Hindlimb muscle (tissue), 1 donor: ENCODE measurements around the gene AQP6. TPM values are rescaled to one million over a fixed set of nuclear protein-coding genes. Genes with fewer than 3 reads are reported as not detected.

ENCODE experiments used
- DNase-seq: peaks from one replicate; pipeline ENCODE4 v3.0.0-alpha.2; 2013
- polyA plus RNA-seq: library from polyadenylated mRNA; unstranded; fragments of 120-200 nt; gene quantifications from one replicate; pipeline ENCODE4 v1.2.1, GENCODE V29; 2013; ENCODE audit not compliant: insufficient read length

The AQP6 gene
- polyA plus RNA-seq, 1 donor, result 0.09 TPM

DNA sequence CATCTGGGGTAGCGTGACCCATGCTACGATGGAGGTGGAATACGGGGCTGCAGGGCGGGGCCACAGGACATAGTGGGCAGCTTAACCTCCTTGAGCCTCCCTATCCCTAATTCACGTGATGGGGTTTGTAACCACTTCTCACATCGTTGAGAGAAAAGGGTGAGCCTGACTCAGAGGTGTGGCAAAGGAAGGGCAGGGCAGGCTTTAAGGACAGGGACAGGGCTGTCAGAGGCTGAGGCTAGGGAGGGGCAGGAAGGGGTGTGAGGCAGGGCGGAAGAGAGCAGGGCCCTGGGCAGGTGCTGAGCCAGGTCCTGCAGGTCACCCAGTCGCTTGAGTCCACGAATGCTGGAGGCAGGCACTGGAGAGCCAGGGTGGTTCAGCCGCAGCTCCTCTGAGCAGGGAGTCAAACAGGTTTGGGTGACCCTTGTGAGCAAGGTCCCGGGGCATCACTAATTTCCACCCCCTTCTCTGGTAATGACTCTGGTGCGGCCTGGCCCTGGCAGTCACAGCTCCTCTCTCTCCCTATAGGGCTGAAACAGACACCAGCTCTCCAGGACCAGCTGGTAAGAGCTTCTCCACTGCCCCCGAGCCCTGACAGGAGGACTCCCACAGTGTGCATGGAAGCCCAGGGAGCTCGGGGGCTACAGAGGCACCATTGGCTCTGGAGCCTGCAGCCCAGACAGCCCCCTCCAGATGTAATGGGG lies 29.7 kb upstream of the AQP6 start:
- no peak for DNase-seq

DNA sequence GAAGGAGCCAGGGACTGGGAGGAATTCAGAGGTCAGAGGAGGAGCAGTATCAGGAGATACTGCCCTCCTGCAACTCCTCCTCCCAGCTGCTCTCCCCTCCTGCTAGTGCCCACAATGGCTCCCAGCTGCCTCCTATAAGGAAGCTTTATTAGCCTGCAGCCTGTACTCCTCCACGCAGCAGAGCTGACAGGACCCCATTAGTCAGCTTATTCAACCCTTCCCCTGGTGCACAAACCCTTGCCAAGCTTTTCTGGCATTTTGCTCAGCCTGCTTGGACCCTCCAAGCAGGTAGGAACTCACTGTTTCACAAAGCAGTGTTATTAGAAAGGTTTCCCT lies 29.2 kb upstream of the AQP6 start:
- no peak for DNase-seq

DNA sequence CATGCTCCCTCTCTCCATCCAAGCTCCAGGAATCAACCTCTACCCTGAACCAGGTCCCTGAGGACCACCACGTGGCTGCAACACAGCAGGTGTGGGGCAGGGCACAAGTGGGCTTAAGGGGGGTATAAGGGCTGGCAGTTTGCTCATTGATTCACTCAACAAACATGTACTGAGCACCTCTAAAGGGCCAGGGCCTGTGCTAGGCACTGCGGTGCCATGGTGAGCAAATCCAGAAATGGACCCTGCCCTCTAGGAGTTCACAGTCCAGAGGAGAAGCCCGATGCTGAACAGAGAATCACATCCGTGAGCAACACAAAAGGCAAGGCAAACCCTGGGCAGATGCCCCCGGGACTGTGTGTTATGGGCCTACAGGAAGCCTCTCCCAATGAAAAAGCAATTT lies 28.7 kb upstream of the AQP6 start:
- no peak for DNase-seq

DNA sequence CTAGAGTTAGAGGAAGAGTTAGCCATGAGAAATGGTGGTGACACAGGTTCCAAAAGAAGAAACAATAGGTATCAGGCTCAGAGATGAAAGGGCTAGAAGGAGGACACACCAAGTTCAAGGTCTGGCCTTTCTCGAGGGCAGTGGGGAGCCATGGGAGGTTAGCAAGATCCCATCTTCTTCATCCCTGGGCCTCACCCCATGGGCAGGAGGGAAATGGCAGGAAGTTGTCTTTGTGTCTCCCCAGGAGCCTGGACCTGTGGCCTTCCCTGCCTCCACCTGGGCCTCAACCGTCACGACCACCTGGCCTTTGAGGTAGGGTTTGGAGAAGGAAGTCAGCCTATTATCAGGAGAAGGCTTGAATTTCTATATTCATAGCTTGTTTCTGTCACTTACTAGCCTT lies 28.0 kb upstream of the AQP6 start:
- DNase-seq, result no peak

DNA sequence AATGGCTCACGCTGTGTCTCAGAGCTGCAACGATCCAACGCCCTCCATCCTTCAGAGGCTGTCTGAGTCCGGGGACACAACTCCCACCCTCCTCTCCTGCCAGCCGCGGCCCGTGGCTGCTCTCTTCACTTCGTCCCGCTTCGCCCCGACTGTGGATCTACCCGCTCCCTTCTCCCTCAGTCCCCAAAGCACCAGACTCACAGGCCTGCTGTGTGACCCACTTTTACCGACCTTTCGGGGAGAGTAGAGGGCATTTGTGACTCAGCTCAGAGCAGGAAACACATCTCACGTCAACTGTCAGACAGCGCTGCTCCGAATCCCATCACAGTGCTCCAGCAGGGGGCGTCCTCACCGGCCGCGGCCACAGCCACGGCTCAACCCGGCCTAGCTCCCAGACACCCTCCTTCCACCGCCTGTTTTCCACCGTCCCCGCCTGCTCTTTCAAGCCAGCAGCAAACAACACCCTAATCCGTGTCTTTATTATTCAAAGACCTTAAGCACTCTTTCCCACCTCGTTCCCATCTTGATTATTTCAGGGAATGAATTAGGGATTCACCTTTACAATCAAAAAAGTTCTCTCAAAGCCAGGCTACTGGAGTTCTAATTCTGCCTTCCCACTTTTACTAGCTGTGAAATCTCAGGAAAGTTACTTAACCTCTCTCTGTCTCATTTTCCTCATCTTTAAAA lies 27.2 kb upstream of the AQP6 start:
- peak; percentile 81 for DNase-seq

DNA sequence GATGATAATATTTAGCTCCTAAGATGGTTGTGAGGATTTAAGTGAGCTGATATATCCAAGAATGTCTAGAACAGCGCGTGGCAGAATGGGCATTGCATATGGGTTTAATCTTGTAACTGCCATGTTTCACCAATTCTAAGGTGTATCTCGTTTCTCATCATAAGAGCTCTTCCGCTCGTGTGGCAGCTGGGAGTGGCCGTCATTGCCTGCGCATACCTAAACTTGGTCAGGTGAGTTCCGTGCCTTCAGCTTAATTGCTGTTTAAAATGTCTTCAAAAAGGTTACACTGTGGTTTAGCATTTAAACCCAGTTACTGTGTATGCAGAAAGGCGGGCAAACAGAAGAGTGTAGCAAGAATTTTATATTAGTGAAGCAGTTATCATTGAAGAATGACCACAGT lies 26.7 kb upstream of the AQP6 start:
- no peak for DNase-seq

DNA sequence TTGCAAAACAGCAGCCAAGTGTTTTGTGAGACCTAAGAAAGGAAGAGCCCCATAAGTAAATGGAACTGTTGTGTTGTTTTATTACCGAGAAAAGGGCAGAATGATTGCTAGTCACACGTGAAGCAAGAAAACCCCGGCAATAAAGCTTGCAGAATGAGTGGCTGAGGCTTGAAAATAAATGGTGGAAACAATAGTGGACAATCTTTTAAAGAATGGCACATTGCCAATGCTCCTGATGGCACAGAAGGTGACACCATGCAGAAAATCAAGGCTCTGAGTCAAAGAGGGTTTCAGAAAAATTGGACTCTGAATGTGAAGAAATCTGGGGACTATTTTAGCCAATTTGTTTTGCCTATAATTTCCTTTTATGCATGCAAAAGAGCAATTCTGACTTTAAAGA lies 26.2 kb upstream of the AQP6 start:
- no peak for DNase-seq

DNA sequence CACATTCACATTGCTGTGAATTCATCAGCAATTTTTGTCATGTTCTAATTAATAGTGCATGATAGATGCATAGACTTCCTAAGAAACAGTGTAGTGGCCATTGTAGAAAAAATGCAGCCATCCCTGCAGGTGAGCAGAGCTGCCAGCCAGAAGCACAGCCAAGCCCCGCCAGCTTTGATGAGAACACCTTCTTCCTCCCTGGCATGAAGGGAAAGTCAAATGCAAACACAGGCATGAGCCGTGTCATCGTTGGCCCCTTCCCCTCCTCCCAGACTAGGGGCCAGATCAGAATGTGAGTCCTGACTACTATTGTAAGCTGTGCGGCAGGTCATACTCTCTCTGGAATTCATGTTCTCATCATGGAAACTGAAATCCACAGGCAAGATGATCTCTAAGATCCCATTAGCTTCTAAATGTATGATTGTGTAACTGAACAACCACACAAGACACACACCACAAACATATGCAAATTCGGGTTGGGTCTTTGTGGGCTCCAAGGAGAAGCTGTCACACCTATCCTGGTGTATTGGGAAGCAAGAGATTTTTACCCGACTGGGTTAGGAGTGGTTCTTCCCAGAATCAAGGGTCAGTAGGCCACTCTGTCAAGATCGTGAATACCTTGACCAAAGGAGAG lies 25.0 kb upstream of the AQP6 start:
- DNase-seq, result no peak

DNA sequence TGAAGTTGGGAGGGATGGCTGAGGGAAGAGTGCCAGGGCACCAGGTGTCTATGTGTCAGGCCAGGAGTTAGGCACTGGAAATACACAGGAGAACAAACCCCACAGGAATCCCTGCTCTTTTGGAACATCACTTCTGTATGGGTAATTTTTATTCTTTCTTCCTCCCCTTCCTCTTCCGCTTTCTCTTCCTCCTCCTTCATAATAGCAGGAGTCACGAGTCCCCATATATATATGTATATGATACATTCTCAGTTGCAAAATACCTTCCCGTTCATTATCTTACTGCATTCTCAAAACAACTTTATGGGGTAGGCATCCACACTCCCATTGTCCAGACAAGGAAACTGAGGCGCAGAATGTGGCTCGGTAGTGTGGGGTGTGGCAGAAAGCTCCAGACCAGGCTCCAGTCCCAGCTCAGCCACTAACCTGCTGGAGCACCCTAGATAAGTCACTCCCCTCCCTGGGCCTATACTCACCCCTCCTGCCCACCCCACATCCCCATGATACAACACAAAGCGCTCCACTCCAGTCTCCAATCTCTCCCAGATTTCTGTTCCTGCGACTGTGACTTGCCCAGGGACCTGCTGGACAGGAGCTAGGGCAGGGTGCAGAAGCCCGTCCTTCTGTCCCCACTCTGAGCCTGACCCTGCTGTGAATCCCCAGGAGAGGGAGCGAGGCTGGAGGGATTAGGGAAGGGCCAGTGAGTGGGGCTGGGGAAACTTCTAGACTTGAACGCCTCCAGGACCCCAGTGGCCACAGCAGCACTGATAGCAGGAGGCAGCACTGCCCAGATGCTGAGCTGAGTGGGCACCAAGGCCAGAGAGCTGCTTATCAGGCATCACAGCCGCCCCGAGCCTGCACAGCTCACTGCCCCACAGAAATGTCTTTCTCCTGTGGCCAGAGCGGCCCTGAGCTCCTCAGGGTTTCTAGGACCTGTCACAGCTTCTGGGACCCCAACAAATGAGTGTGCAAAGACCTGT lies 23.6 kb upstream of the AQP6 start:
- no peak for DNase-seq

DNA sequence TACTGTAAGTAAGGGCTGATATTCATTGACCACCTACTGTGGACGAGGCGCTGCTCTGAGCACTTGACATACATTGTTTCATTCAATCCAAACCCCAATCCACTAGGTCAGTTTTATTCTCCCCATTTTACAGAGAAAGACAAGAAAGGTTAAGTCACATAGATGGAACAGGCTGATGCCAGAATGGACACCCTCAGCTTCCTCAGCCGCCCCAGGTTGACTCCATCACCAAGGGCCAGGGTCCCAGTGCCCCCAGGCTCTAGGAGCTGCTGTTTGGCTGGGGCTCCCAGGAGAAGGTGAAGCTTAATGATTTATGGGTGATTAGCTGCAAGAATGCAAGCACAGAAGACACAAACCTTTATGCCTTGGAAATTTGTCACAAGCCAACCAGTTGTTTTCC lies 22.9 kb upstream of the AQP6 start:
- DNase-seq, result no peak

DNA sequence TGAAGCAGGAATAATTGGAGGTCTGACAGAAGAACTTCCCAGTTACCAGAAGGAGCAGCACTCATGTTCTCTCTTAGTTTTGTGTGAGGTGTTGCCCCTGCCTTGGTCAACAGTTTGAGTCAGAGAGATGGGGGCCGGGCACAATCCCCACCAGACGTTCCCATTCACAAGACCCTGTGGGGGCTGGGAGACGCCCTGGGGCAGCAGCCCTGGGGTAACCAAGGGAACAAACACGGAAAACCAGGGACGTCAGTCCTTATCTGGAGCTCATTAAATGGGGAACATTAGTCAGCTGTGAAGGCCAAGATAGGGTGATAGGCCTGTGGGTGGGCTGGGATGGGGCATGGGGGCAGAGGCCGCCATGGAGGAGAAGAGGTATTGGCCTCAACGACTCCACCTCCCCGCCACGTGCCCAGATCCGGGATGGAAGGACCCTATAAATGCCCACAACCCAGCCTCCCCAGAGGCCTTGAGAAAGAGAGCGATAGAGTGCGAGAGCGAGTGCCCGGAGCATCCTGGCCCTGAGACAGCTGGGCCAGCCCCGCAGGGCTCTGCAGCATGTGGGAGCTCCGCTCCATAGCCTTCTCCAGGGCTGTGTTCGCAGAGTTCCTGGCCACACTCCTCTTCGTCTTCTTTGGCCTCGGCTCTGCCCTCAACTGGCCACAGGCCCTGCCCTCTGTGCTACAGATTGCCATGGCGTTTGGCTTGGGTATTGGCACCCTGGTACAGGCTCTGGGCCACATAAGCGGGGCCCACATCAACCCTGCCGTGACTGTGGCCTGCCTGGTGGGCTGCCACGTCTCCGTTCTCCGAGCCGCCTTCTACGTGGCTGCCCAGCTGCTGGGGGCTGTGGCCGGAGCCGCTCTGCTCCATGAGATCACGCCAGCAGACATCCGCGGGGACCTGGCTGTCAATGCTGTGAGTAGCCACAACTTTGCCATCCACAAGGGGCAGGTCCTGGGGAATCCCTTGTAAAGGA lies 22.2 kb upstream of the AQP6 start, which contains the start of gene AQP2:
AQP2 (plus strand) TSS at position 465 of the 979 bp plus-strand sequence; CDS start at position 559, 94 bp downstream.
- no peak for DNase-seq

DNA sequence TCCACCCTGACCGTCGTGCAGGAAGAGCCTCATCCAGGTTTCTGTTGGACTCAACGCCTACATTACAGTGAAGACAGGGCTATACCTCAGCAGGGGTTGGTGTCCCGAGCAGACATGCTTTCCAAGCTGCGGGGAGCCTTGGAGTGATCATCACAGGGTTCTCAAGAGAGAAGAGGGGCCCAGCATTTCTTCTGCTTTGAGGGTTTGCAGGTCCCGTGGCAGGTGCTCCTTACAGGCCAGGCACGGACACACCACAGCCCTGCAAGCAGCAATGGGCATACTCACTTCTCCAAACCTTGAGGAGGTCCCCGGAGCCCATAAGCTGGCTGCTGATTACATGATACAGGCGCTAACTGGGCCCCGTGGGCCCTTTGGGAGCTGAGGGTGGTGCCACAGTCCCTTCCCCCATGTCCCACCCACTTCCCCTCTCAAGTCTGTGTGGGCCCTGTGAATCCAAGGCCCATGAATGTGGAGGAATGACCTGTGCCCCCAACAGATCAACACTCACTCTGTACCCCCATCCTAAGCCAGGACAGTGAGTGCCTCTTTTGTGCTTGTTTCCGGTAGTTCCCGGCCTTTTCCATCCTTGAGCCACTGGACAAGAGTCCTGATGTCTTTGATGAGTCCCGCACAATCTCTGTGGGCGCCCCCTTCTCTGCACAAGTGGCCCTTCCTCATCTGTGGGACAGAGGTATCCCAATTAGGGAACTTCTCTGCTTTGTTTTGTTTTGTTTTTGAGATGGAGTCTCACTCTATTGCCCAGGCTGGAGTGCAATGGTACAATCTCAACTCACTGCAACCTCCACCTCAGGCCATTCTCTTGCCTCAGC lies 21.1 kb upstream of the AQP6 start:
- no peak for DNase-seq

DNA sequence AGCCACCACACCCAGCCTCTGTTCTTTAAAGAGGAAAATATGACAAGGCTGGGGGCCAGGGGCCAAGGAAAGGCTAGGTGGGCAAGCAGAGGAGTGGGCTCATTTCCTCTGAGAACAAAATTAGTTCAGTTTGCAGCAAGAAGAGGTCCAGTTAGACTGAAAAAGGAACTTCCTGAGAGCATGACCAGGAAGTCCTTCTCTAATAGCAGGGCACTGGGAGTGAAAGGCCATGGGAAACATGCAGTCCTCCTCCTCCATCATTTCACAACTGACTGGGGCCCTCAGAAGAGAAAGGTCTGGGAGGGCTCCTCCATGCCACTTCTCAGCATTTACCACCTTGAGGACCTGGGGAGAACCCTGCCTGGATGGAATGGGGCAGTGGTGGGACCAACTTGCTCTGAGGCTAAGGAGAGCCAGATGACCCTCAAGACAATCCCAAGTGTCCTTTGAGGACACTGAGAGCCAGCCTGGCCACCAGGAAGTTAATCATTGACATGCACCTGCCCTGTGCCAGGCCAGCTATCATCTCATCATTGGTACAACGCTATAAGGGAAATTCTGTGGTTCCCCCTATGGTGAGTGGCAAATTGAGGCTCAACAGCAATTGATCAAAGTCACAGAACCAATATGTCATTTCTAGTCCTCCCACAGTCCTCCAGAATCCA lies 20.2 kb upstream of the AQP6 start:
- DNase-seq, result no peak

DNA sequence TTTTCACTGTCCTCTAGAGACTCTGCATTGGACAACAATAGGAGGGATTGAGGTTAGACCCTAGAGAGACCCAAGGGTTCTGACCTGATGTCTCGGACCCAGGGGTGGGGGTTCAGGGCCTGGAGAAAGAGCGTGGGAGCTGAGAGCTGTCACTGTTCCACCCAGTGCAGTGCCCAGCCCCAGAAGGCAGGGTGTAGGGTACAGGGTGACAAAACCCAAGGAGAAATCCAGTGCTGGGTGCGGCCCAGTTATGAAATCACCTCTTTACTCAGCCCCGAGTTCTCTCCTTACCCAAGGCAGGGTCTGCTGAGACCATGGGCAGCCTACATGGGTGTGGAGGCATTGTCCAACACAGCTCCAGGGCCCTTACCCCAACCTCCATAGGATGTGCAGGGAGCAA lies 19.6 kb upstream of the AQP6 start:
- no peak for DNase-seq

DNA sequence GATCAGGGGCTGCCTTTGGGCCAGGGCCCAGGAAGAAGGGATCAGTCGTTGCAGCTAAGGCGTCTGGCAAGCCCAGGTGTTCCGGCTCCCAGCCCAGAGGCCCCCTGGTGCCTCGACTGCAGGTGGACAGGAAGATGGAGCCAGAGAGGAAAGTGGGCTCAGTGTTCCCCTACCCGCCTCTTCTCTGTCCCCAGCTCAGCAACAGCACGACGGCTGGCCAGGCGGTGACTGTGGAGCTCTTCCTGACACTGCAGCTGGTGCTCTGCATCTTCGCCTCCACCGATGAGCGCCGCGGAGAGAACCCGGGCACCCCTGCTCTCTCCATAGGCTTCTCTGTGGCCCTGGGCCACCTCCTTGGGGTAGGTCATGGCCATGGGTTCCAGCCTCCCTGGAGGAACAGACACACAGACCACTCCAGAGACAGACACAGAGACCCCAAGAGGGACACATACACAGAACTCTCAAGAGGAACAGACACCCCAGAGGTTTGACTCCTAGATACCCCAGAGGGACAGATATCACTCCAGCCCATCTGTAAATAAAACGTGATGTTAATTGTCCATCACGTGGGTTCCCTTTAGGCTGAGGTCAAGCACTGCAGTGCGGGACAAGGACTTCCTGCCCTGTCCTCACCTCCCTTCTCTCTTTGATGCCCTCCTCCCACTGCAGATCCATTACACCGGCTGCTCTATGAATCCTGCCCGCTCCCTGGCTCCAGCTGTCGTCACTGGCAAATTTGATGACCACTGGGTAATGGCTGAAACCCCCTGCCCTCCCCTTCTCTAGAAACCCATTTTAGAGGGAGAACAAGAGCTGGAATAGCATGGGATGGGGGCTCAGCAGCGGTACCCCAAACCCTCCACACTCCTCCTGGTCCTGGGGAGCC lies 18.5 kb upstream of the AQP6 start:
- no peak for DNase-seq

DNA sequence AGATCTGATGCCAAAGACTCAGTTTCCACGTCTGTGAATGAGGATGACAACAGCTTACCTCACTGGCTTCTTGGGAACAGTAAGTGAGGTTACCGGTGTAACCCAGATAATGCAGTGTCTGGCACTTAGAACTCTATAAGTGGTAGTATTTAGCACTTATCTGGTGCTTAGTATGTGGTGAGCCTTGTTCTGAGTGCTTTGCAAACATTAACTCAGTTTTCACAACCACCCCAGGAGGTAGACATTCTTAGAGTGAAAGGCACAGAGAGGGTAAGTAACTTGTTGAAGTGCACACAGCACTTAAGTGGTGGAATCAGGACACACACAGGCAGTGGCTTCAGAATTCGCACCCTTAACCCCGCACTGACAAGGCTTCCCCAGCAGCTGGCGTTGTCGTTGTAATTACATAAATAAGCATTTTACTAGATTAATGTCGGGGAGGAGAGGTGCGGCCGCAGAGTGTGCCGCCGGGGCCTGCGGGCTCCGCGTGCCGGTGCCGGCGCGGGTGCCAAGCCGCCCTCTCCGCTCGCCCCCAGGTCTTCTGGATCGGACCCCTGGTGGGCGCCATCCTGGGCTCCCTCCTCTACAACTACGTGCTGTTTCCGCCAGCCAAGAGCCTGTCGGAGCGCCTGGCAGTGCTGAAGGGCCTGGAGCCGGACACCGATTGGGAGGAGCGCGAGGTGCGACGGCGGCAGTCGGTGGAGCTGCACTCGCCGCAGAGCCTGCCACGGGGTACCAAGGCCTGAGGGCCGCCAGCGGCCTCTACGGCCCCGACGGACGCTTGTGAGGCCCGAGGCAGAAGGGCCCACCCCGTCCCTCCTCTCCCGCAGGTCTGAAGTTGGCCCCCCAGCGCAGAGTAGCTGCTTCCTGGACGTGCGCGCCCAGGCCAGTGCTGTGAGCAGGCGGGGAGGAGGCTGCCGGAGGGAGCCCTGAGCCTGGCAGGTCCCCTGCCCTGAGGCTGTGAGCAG lies 17.6 kb upstream of the AQP6 start:
- DNase-seq, result no peak

DNA sequence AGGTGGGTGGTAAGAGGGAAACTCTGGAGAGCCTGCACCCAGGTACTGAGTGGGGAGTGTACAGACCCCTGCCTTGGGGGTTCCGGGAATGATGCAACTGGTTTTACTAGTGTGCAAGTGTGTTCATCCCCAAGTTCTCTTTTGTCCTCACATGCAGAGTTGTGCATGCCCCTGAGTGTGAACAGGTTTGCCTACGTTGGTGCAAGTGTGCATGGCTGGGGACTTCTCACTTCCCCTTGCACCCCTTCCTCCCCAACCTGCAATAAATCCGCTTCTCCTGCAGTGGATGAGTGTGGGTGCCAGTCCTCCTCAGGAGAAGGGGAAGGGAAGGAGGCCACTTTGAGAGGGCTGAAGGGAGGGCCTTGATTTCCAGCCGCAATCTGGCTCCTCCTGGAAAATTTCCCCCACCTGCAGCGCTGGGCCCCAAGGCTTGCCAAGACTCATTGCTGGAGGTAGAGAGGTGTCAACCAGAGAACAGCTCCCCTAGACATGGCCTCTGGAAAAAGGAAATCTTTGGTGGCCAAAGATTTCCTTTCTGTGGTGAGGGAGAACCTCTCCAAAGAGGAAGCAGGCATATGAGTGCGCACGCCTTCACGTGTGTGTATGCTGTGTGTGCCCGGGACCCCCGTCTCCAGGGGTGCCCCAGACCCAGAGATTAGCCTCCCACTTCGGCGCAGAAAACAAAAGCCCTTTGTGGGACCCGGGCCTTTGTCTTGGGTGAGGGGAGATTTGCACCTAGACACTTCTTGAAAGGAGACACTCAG lies 16.7 kb upstream of the AQP6 start:
- no peak for DNase-seq
